ENCODE measurements around the gene MLH1.

- no peak for TF ChIP-seq CTCF (IDR thresholded peaks at IDR 0.05)
- TF ChIP-seq EP300 (IDR thresholded peaks at IDR 0.05), result no peak
- no peak for TF ChIP-seq POLR2A (IDR thresholded peaks at IDR 0.05)
Measured at GRCh38 chr3:37094636-37095035, 101.3 kb downstream of the MLH1 start.

All from tibial nerve (tissue), 4 donors.